Type B pancreatic cell (in vitro differentiated cells): Measurements from ENCODE around the gene TMEM9B. TPM values are rescaled to one million over a fixed set of nuclear protein-coding genes. Genes with fewer than 3 reads are reported as not detected.
"Not testable (repeated sequence)": the region's sequence is repeated elsewhere in the genome, so short reads cannot be mapped to it uniquely, and the experiment has no call there.

Source experiments
- DNase-seq: peaks from one replicate; pipeline ENCODE4 v3.0.0; 2021; ENCODE audit warnings: mixed read lengths; ENCODE audit not compliant: unreplicated experiment; ENCODE audit errors: extremely low spot score
- H3K27ac Mint-ChIP-seq: 2 replicates; pipeline ENCODE4 v1.8.0; 2021; ENCODE audit warnings: mild to moderate bottlenecking, mixed read lengths
- H3K27me3 Mint-ChIP-seq: 2 replicates; pipeline ENCODE4 v1.8.0; 2021; ENCODE audit warnings: mixed read lengths
- H3K36me3 Mint-ChIP-seq: 2 replicates; pipeline ENCODE4 v1.8.0; 2021; ENCODE audit warnings: mixed read lengths
- H3K4me1 Mint-ChIP-seq: one replicate; pipeline ENCODE4 v1.8.0; 2021; ENCODE audit warnings: mixed read lengths; ENCODE audit not compliant: unreplicated experiment
- H3K4me3 Mint-ChIP-seq: 2 replicates; pipeline ENCODE4 v1.8.0; 2021; ENCODE audit warnings: mild to moderate bottlenecking, mixed read lengths
- H3K9me3 Mint-ChIP-seq: 2 replicates; pipeline ENCODE4 v1.8.0; 2021; ENCODE audit warnings: mixed read lengths
- CTCF ChIP-seq: fragments of 200-600 bp; sonication (generic); conservative IDR thresholded peaks from 2 replicates; pipeline ENCODE4 v1.5.0; 2021; ENCODE audit warnings: antibody characterized with exemption, mild to moderate bottlenecking
- total RNA-seq: library from RNA; stranded (reverse); gene quantifications from 2 replicates; pipeline ENCODE4 v1.2.1, GENCODE V29; 2021; ENCODE audit warnings: low replicate concordance

Gene TMEM9B
- total RNA-seq, 1 donor from 2014 or later = 26.1 TPM

- TF ChIP-seq CTCF = no peak
- DNase-seq = no peak
- Mint-ChIP-seq H3K27me3 (peaks cover 27% of the 10 kb centered on the region), H3K4me3 (no peak overlapping the region), H3K4me1 (no peaks in the 10 kb centered on the region), H3K27ac (no peak overlapping the region), H3K36me3 (no peaks in the 10 kb centered on the region), H3K9me3 (no peaks in the 10 kb centered on the region)
Measured at GRCh38 chr11:8985462-8985861, 21.2 kb upstream of the TMEM9B start.

GRCh38 chr11:8983552-8983951 is 19.3 kb upstream of the TMEM9B start:
- TF ChIP-seq CTCF = no peak
- no peaks in the 10 kb centered on the region for H3K36me3 Mint-ChIP-seq
- H3K9me3 Mint-ChIP-seq = no peaks in the 10 kb centered on the region
- no peak for DNase-seq
- no peak overlapping the region for H3K27ac Mint-ChIP-seq
- H3K27me3 Mint-ChIP-seq = peaks cover 10% of the 10 kb centered on the region
- no peaks in the 10 kb centered on the region for H3K4me1 Mint-ChIP-seq
- no peak overlapping the region for H3K4me3 Mint-ChIP-seq

GRCh38 chr11:8980485-8980884 is 16.2 kb upstream of the TMEM9B start:
- TF ChIP-seq CTCF = no peak
- Mint-ChIP-seq H3K36me3 (peaks cover 4% of the 10 kb centered on the region), H3K4me3 (no peak overlapping the region), H3K27ac (no peak overlapping the region), H3K4me1 (no peaks in the 10 kb centered on the region), H3K9me3 (no peaks in the 10 kb centered on the region), H3K27me3 (peaks cover 6% of the 10 kb centered on the region)
- DNase-seq = no peak

GRCh38 chr11:8979365-8979764 is 15.1 kb upstream of the TMEM9B start:
- not testable (repeated sequence) for DNase-seq, H3K9me3 Mint-ChIP-seq, H3K36me3 Mint-ChIP-seq, H3K4me3 Mint-ChIP-seq, H3K27me3 Mint-ChIP-seq, H3K4me1 Mint-ChIP-seq, H3K27ac Mint-ChIP-seq

GRCh38 chr11:8973121-8973520 is 8.9 kb upstream of the TMEM9B start:
- Mint-ChIP-seq H3K27ac (no peak overlapping the region), H3K27me3 (no peaks in the 10 kb centered on the region), H3K4me1 (no peaks in the 10 kb centered on the region), H3K4me3 (no peak overlapping the region), H3K36me3 (peaks cover 7% of the 10 kb centered on the region), H3K9me3 (no peaks in the 10 kb centered on the region)
- no peak for TF ChIP-seq CTCF
- no peak for DNase-seq

- no peak overlapping the region for H3K27ac Mint-ChIP-seq
- peaks cover 7% of the 10 kb centered on the region for H3K36me3 Mint-ChIP-seq
- no peak for DNase-seq
Measured at GRCh38 chr11:8971924-8972316, 7.7 kb upstream of the TMEM9B start.

More at GRCh38 chr11:8971924-8972316, 7.7 kb upstream of the TMEM9B start:
- TF ChIP-seq CTCF = no peak
- H3K4me3 Mint-ChIP-seq = no peak overlapping the region
- no peaks in the 10 kb centered on the region for H3K9me3 Mint-ChIP-seq
- H3K4me1 Mint-ChIP-seq = no peaks in the 10 kb centered on the region
- no peaks in the 10 kb centered on the region for H3K27me3 Mint-ChIP-seq
